K562 (cell line): ENCODE data around the gene UPF2. TPM values are rescaled to one million over a fixed set of nuclear protein-coding genes. Genes with fewer than 3 reads are reported as not detected.

Source experiments
- AFF4 ChIP-seq: sonication (generic); formaldehyde crosslinking; IDR thresholded peaks from 2 replicates; pipeline ENCODE4 v1.8.0; 2023; ENCODE audit warnings: mild to moderate bottlenecking, missing genetic modification reagents
- ATF6 ChIP-seq: sonication (generic); formaldehyde crosslinking; IDR thresholded peaks from 2 replicates; pipeline ENCODE4 v1.4.0; 2020; ENCODE audit warnings: mild to moderate bottlenecking, missing genetic modification reagents
- COPS2 ChIP-seq: fragments of 450-650 bp; conservative IDR thresholded peaks from 2 replicates; pipeline ENCODE4 v1.6.1; 2016; ENCODE audit warnings: mild to moderate bottlenecking, moderate library complexity
- CREB5 ChIP-seq: fragments of 250-450 bp; sonication (Bioruptor Pico); IDR thresholded peaks from 2 replicates; pipeline ENCODE4 v1.5.0; 2020; ENCODE audit warnings: mild to moderate bottlenecking
- FOXJ2 ChIP-seq: fragments of 200-800 bp; sonication (Bioruptor generic); IDR thresholded peaks from 2 replicates; pipeline ENCODE4 v1.6.1; 2016; ENCODE audit warnings: missing genetic modification characterization, missing compliant biosample characterization
- GABPA ChIP-seq: fragments of 200-800 bp; sonication (Bioruptor generic); conservative IDR thresholded peaks from 2 replicates; pipeline ENCODE4 v1.6.1; 2016; ENCODE audit warnings: low read depth, missing genetic modification characterization, missing compliant biosample characterization
- KAT7 ChIP-seq: sonication (generic); formaldehyde crosslinking; IDR thresholded peaks from 2 replicates; pipeline ENCODE4 v1.8.0; 2022; ENCODE audit warnings: missing genetic modification reagents, mild to moderate bottlenecking, borderline replicate concordance
- NFRKB ChIP-seq: fragments of 450-650 bp; IDR thresholded peaks from 2 replicates; pipeline ENCODE4 v1.6.1; 2016; ENCODE audit warnings: low read depth
- NRF1 ChIP-seq, 2 experiments: fragments of 450-650 bp; IDR thresholded peaks in 1 of 2; conservative IDR thresholded peaks in 1 of 2; 2 replicates each; pipeline ENCODE4 v1.6.1; 2014; ENCODE audit warnings: mild to moderate bottlenecking in 2 of 2
- POLR2H ChIP-seq: IDR thresholded peaks from 2 replicates; pipeline ENCODE4 v1.6.1; 2016; ENCODE audit warnings: missing genetic modification characterization, low read depth, mild to moderate bottlenecking, control low read depth, missing compliant biosample characterization, moderate library complexity
- PREB ChIP-seq: sonication (generic); formaldehyde crosslinking; IDR thresholded peaks from 2 replicates; pipeline ENCODE4 v1.8.1; 2023; ENCODE audit warnings: mild to moderate bottlenecking, missing genetic modification reagents
- PYGO2 ChIP-seq: fragments of 450-650 bp; IDR thresholded peaks from 2 replicates; pipeline ENCODE4 v1.6.1; 2016; ENCODE audit warnings: mild to moderate bottlenecking, missing genetic modification characterization, moderate library complexity, missing compliant biosample characterization
- TBP ChIP-seq: optimal IDR thresholded peaks from 2 replicates; pipeline ENCODE3; 2011; ENCODE audit warnings: low read depth, low read length, improper control_type of control experiment
- TGIF2 ChIP-seq: sonication (generic); formaldehyde crosslinking; IDR thresholded peaks from 2 replicates; pipeline ENCODE4 v1.8.1; 2022; ENCODE audit warnings: mild to moderate bottlenecking, missing genetic modification reagents, moderate library complexity
- USF1 ChIP-seq: sonication (generic); formaldehyde crosslinking; IDR thresholded peaks from 2 replicates; pipeline ENCODE4 v1.9.0; 2022; ENCODE audit warnings: mild to moderate bottlenecking, missing genetic modification reagents
- ZBTB7A ChIP-seq: IDR thresholded peaks from 2 replicates; pipeline ENCODE4 v1.6.1; 2011; ENCODE audit warnings: low read depth, mild to moderate bottlenecking, low read length, moderate library complexity, borderline replicate concordance; ENCODE audit not compliant: control insufficient read depth
- ZC3H4 ChIP-seq: sonication (generic); formaldehyde crosslinking; IDR thresholded peaks from 2 replicates; pipeline ENCODE4 v1.9.0; 2021; ENCODE audit warnings: missing genetic modification reagents, borderline replicate concordance
- ZNF3 ChIP-seq: fragments of 250-450 bp; sonication (Bioruptor Pico); IDR thresholded peaks from 2 replicates; pipeline ENCODE4 v1.5.0; 2021; ENCODE audit warnings: mild to moderate bottlenecking, moderate library complexity
- ZNF511 ChIP-seq: sonication (generic); formaldehyde crosslinking; IDR thresholded peaks from 2 replicates; pipeline ENCODE4 v1.8.0; 2022; ENCODE audit warnings: mild to moderate bottlenecking, missing genetic modification reagents
- polyA plus RNA-seq, 8 experiments: library from polyadenylated mRNA; depleted of rRNA in 4 of 8; stranded (reverse) in 5 of 8; unstranded in 3 of 8; fragments of >200 nt; fragmentation: Nextera tagmentation in 2 of 8; fragmentation: Illumina TruSeq in 1 of 8; extraction: Ambion mirVana in 2 of 8; extraction: Trizol in 1 of 8; gene quantifications; 2 replicates each; pipeline versions ENCODE4 v1.2.1 to v1.2.3, GENCODE V29; 2011 to 2014; ENCODE audit warnings: inconsistent platforms in 1 of 8, missing spikeins in 1 of 8
- total RNA-seq, 7 experiments: library from RNA; depleted of rRNA in 6 of 7; stranded (reverse); fragments of >200 nt in 6 of 7; fragmentation: Illumina TruSeq in 2 of 7; extraction: Trizol in 2 of 7; gene quantifications; 2 replicates each; pipeline versions ENCODE4 v1.2.1 to v1.2.3, GENCODE V29; 2011 to 2021; ENCODE audit warnings: low replicate concordance in 1 of 7

The UPF2 gene
- total and polyA plus RNA-seq, 9 of the 15 experiments (the other 6 are each of a cell fraction or from before 2014, with no cell fraction given), result 13.9 to 37.7 (median 23.7) TPM

GRCh38 chr10:11898033-11898371 is 144.6 kb downstream of the UPF2 start (continued):
- TF ChIP-seq USF1 (CRISPR knock-in tag) (no peak), NFRKB (peak; percentile 25), CREB5 (no peak), KAT7 (peak; percentile 18; the same call in 1 of the 2 replicates), PYGO2 (tag) (0 out of 2 replicates have a peak, but pooled peaks have one; percentile 3), COPS2 (no peak), NRF1 (conservative IDR thresholded peaks at IDR 0.05 in 1 of 2, IDR thresholded peaks at IDR 0.05 in 1 of 2) (no peak), POLR2H (tag) (no peak), FOXJ2 (tag) (no peak), ZNF3 (CRISPR knock-in tag) (no peak), PREB (CRISPR knock-in tag) (peak; percentile 92), ATF6 (CRISPR knock-in tag) (0 out of 2 replicates have a peak, but pooled peaks have one; percentile 67), ZBTB7A (no peak), ZC3H4 (CRISPR knock-in tag) (peak; percentile 76; the same call in 1 of the 2 replicates), ZNF511 (CRISPR knock-in tag) (no peak), TGIF2 (no peak), GABPA (tag) (no peak), TBP (no peak), AFF4 (CRISPR knock-in tag) (peak; percentile 5; the same call in 1 of the 2 replicates)
